SK-N-SH treated with all-trans-retinoic acid at 6 μM for 48 hours (cell line): ENCODE data around the gene B3GALT2.

Experiments used
- ESRRG ChIP-seq: fragments of 250-450 bp; sonication (Bioruptor Pico); IDR thresholded peaks from 2 replicates; pipeline ENCODE4 v1.6.1; 2021; ENCODE audit warnings: mild to moderate bottlenecking
- GLIS3 ChIP-seq: fragments of 250-450 bp; sonication (Bioruptor Pico); IDR thresholded peaks from 2 replicates; pipeline ENCODE4 v1.5.0; 2020; ENCODE audit warnings: mild to moderate bottlenecking, moderate library complexity
- PATZ1 ChIP-seq: fragments of 250-450 bp; sonication (Bioruptor Pico); IDR thresholded peaks from 2 replicates; pipeline ENCODE4 v1.8.0; 2020; ENCODE audit warnings: mild to moderate bottlenecking, moderate library complexity, borderline replicate concordance
- PPARA ChIP-seq: fragments of 250-450 bp; sonication (Bioruptor Pico); IDR thresholded peaks from 2 replicates; pipeline ENCODE4 v1.5.0; 2020; ENCODE audit warnings: mild to moderate bottlenecking, borderline replicate concordance
- ZFP3 ChIP-seq: fragments of 250-450 bp; sonication (Bioruptor Pico); IDR thresholded peaks from 2 replicates; pipeline ENCODE4 v1.5.0; 2020; ENCODE audit warnings: mild to moderate bottlenecking, moderate library complexity
- ZFP30 ChIP-seq: fragments of 450-650 bp; formaldehyde crosslinking; IDR thresholded peaks from 2 replicates; pipeline ENCODE4 v1.5.0; 2022; ENCODE audit warnings: mild to moderate bottlenecking, moderate library complexity

GRCh38 chr1:193219391-193219790, 33.0 kb upstream of the B3GALT2 start:
- no peak for TF ChIP-seq ZFP3 (CRISPR knock-in tag)
- no peak for TF ChIP-seq GLIS3 (CRISPR knock-in tag)
- TF ChIP-seq PPARA (CRISPR knock-in tag): no peak
- no peak for TF ChIP-seq PATZ1 (CRISPR knock-in tag)
- TF ChIP-seq ZFP30: no peak
- no peak for TF ChIP-seq ESRRG (CRISPR knock-in tag)
